HG02852 (cell line): ENCODE measurements around the gene PCDHB8.
"Not testable (repeated sequence)": the region's sequence is repeated elsewhere in the genome, so short reads cannot be mapped to it uniquely, and the experiment has no call there.

Experiments used
- ATAC-seq: cut with Tn5 transposase; IDR thresholded peaks from one replicate; pipeline ENCODE4 v1.9.1; 2021; ENCODE audit warnings: mild to moderate bottlenecking, moderate library complexity; ENCODE audit not compliant: unreplicated experiment

Gene PCDHB8

DNA sequence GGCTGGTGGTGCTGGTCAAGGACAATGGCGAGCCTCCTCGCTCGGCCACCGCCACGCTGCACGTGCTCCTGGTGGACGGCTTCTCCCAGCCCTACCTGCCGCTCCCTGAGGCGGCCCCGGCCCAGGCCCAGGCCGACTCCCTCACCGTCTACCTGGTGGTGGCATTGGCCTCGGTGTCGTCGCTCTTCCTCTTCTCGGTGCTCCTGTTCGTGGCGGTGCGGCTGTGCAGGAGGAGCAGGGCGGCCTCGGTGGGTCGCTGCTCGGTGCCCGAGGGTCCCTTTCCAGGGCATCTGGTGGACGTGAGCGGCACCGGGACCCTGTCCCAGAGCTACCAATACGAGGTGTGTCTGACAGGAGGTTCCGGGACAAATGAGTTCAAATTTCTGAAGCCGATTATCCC is 47.8 kb downstream of the PCDHB8 start:
- not testable (repeated sequence) for ATAC-seq
